ENCODE data around the gene TBCCD1.
"Not testable (repeated sequence)": the region's sequence is repeated elsewhere in the genome, so short reads cannot be mapped to it uniquely, and the experiment has no call there.

The TBCCD1 gene

GRCh38 chr3:186516646-186517045 lies 50.5 kb downstream of the TBCCD1 start:
- DNase-seq (ENCODE audit: low spot score), result no peak

- DNase-seq (ENCODE audit: low spot score), result no peak
These were observed 52.0 kb downstream of the TBCCD1 start for GRCh38 chr3:186515125-186515524.

GRCh38 chr3:186514296-186515002 lies 52.7 kb downstream of the TBCCD1 start:
- no peak for DNase-seq (ENCODE audit: low spot score)

- no peak for DNase-seq (ENCODE audit: low spot score)
These were observed 53.8 kb downstream of the TBCCD1 start for GRCh38 chr3:186513386-186513785.

- DNase-seq (ENCODE audit: low spot score), result no peak
These were observed 54.4 kb downstream of the TBCCD1 start for GRCh38 chr3:186512570-186513302.

GRCh38 chr3:186511702-186512101 lies 55.4 kb downstream of the TBCCD1 start:
- no peak for DNase-seq (ENCODE audit: low spot score)

- no peak for DNase-seq (ENCODE audit: low spot score)
These were observed 55.9 kb downstream of the TBCCD1 start for GRCh38 chr3:186511245-186511644.

- no peak for DNase-seq (ENCODE audit: low spot score)
These were observed 56.6 kb downstream of the TBCCD1 start for GRCh38 chr3:186510374-186511079.

- DNase-seq (ENCODE audit: low spot score), result no peak
These were observed 57.7 kb downstream of the TBCCD1 start for GRCh38 chr3:186509423-186509822.

GRCh38 chr3:186506857-186507256 lies 60.3 kb downstream of the TBCCD1 start:
- no peak for DNase-seq (ENCODE audit: low spot score)

- no peak for DNase-seq (ENCODE audit: low spot score)
These were observed 60.9 kb downstream of the TBCCD1 start for GRCh38 chr3:186506191-186506739.

- DNase-seq (ENCODE audit: low spot score), result no peak
These were observed 64.0 kb downstream of the TBCCD1 start for GRCh38 chr3:186502966-186503712.

GRCh38 chr3:186502138-186502948 lies 64.8 kb downstream of the TBCCD1 start:
- DNase-seq (ENCODE audit: low spot score), result no peak

- not testable (repeated sequence) for DNase-seq (ENCODE audit: low spot score)
These were observed 67.2 kb downstream of the TBCCD1 start for GRCh38 chr3:186499949-186500348.

- DNase-seq (ENCODE audit: low spot score), result not testable (repeated sequence)
These were observed 69.1 kb downstream of the TBCCD1 start for GRCh38 chr3:186498022-186498421.

GRCh38 chr3:186497608-186498007 lies 69.5 kb downstream of the TBCCD1 start:
- no peak for DNase-seq (ENCODE audit: low spot score)

- no peak for DNase-seq (ENCODE audit: low spot score)
These were observed 70.5 kb downstream of the TBCCD1 start for GRCh38 chr3:186496635-186497034.
